Measurements from ENCODE around the gene TRIM65.
A peak's percentile ranks its signal among the peaks of the same experiment; 100 is the strongest.

Gene TRIM65

GRCh38 chr17:75854881-75855309, 41.9 kb downstream of the TRIM65 start:
- DNase-seq, result peak in 13 of 51 donors; percentile 59 to 81 (median 74)

- peak in 6 of 51 donors; percentile 21 to 47 (median 42) for DNase-seq
Measured at GRCh38 chr17:75854101-75854748, 42.5 kb downstream of the TRIM65 start.

DNA sequence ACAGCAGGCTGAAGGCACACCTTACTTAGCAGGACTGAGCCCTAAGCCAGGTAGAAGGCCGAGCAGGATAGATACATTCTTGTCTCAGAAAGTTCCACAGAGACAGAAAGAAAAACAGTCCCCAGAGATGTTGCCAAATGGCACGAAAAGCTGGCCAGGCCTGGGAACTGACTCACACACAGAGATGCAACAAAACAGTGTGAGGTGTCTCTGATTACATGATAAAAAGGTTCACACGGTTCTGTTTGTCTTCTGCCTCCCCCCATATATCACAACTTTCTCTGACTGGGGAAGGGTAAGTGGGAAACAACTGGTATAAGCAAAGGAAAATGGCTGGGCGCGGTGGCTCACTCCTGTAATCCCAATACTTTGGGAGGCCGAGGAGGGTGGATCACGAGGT, 43.3 kb downstream of the TRIM65 start:
- DNase-seq, result peak in 1 of 51 donors; percentile 22

GRCh38 chr17:75851693-75851991, 45.1 kb downstream of the TRIM65 start:
- peak in 8 of 51 donors; percentile 28 to 60 (median 44) for DNase-seq

GRCh38 chr17:75850928-75851692, 45.6 kb downstream of the TRIM65 start:
- DNase-seq, result peak in 35 of 51 donors; percentile 27 to 78 (median 62)

DNA sequence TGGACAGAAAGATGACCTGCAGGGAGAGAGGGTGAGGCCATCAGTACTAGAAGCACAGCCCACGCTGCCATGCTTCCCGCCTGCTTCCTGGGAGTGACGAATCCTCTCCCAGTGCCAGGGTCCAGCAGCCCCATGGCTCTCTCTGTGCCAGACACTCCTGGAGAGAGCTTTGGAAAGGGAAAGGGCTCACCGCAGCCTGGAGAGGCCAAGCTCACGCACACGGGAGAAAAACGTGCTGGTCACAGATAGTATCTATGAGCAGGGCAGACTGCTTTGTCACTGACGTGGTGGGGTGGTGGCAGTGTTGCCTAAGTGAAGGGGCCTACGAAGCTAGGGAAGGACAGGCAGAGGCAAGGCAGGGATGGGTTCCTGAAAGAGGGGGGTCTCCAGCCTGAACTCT, 47.0 kb downstream of the TRIM65 start:
- DNase-seq, result no peak

GRCh38 chr17:75849279-75849646, 47.5 kb downstream of the TRIM65 start:
- peak in 3 of 51 donors; percentile 53 to 64 (median 62) for DNase-seq

DNA sequence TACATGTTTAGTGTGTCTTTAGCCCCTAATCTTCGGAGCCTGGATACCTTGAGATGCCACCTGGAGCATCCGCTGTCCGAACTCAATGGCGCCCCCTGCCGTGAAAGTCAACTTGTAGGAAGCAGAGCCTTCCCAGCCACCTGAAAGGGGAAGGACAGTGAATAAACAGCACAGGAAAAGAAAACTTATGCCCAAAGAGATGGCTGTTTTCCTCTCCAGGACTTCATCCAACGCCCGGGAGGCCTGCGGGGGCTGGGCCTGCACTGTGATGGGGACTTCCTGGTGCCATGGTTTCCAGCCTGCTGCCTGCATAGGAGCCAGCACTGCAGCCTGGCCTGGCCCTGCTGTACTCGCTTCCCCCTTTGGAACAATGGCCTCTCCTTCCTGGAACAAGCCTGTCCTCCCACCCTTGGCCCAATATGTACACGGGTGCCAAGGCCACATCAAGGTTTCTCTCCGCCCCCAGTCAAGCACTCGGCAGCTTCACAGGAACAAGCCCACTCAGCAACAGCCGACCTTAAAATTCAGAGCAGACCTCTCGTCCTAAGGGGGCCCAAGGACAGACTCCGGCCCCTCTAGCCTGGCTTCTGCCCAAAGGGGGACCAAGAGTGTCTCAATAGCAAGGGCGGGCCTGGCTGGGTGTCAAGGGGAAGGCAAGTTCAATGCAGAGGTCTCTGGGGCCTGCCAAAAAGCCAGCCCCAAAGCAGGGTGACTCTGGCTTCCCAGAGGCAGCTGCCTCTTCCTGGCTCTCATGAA, 48.0 kb downstream of the TRIM65 start:
- peak in 44 of 51 donors; percentile 29 to 96 (median 67) for DNase-seq

- no peak for DNase-seq
Measured at GRCh38 chr17:75847614-75848522, 48.9 kb downstream of the TRIM65 start.

DNA sequence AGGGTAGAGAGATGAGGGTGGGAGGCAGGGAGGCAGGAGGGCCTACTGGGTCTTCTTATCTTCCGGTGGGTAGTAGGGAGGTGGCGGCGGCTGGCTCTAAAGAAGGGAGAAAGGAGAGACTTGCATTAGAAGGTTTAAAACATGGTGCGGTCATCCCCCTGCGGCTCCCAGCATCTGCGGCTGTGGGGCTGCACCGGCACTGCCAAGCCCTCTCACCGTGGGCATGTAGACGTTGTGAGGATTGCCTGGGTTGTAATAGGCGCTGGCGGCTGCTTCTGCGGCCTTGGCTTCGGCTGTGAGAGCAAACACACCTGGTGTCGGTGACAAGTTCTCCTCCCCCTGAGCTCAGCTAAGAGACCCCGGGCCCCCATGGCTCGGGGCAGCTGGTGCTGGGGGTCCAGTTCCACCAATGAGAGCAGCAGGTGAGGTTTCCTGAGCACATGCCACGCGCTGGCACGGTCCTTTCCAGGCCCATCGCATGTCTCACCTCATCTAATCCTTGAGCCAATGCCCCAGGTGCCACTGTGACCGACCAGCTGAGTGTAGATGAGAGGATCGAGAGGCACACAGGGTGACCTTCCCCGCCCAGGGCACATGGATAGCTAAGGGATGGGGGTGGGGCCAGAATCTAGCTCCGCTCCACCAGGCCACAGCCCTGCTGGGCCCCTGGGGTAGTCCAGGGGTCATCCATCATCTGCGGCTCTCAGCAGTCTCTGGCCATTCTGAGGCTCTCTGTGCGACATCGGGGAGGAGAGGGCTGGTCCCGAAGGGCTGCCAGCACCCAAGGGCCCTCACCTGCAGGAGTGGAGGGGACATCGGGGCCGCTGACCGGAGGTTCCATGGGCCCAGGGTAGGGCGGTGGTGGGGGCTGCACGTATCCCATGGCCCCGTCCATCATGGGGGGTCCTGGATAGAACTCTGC, 49.8 kb downstream of the TRIM65 start:
- DNase-seq, result no peak

GRCh38 chr17:75845933-75846691, 50.6 kb downstream of the TRIM65 start:
- no peak for DNase-seq

DNA sequence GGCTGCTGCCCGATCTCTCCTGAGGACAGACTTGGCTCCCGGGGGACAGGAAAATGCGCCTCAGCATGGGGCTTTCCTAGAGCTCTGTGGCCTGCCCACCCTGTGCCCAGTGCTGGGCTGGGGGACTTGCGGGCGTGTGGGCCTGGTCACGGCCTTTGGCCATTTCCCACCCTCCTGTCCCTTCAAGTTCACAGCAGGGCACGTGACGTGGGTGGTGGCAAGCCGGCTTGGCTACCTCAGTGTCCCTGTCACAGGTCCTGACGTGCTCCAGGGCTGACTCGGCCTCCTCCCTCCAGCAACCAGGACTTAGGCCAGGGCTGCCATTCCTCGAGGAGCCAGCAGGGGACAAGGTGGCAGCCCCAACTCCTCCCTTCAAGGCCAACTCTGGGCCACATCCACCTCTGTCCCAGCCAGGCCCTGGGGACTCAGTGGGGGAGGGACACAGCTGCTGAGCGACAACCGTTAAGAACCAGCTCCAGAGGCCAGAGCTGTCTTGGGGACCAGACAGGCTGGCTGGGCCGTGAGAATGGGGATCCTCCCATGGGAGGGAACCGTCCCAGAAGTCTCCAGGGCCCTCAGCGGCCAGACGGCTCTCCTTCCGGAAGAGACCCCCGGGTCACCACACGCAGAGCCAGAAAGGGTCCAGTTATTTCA, 51.6 kb downstream of the TRIM65 start:
- DNase-seq, result peak in 41 of 51 donors; percentile 7 to 78 (median 56)

DNA sequence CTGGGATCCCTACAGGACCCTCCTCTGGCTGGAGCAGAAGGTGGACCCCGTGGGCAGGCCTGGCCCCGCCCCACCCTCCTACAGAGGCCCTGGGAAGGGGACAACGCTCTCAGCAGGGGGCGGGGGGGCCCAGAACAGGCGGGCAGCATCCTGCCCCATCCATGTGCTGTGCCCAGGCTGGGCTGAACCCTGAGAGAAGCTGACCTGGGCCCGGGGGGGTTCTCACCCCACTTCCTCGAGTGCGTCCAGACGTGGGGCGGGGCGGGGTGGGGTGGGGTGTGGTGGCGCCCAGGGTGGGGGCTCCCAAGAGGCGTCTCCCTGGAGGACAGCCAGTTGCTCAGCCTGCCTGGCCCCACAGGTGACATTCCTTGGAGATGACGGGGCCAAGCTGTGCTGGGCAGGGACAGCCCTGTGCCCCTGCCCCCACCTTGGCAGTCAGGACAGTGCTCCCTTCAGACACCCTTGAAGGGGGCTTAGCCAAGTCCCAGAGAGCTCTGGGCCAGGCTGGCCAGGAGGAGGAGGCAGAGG, 52.2 kb downstream of the TRIM65 start:
- peak in 8 of 51 donors; percentile 22 to 69 (median 52) for DNase-seq

DNA sequence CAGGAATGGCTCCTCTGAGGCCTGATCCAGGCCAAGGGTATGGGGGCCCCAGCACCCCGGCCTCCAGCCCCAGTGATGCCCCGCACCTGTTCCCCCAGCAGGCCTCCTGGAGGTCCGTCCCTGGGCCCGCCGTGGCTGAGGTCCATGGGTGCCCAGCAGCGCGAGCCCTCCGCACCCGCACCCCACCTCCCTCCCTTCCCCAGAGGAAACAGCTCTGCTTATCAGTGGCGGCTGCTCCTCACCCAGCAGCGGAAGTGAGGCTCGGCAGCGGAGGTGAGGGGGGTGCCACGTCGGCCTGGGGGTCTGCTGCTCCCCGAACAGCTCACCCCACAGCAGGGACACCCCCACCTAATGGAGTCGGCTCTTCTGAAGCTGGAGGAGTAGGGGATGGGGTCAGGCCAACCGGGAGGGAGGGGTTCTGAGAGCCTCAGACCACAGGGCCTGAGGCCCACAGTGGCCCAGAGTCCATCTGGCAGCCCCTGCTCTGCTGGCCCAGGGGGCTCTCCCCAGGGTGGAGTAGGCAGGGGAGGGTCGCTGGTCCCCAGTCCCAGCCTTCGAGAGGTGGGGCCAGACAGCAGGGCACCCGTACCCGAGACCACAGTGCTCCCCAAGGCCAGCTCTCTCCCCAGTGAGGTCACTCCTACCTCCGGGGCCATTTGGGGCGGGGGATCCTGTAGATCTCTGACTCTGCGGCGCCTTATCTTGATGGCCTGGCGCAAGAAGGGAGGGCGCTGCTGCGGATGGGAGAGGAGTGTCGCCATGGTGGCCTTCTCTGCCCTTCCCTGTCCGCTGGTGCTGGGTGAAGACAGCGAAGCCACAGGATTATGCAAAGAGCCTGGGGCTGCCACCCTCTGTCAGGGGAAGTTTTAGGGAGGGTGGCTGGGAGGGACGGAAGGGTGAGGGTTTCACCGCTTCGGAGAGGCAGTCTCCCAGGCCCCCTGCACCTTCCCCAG, 52.9 kb downstream of the TRIM65 start, which contains the start of gene UNC13D:
TSS of gene UNC13D (minus strand) at position 828 of the 953 bp plus-strand sequence. CDS start at position 761, 67 bp downstream.
- no peak for DNase-seq

DNA sequence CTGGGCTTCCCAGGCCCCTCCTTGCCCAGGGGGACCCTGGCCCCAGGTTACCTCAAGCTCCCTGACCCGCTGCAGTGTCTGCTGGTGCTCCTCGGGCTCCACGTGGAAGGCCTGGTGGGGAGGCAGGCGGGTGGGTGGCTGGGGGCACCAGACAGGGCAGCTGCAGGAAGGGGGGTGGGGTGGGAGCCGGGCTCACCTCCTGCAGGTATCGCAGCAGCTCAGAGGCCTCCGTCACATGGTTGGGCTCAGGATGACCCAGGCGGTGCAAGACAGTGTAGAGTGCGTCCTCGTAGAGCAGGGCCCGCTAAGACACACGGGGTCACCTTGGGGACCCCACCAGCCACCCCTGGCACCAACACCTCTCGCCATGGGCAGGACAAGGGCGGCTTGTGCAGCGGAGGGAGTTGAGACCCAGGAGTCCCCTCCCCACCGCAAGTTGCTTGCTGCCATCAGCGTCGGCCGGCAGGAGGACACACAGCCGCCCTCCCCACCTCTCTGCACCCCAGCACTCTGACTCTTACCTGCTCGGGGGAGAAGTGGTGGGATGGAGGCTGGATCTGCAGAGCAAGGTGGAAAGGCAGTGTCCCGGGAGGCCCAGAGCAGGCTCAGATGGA, 53.7 kb downstream of the TRIM65 start:
- DNase-seq, result no peak

DNA sequence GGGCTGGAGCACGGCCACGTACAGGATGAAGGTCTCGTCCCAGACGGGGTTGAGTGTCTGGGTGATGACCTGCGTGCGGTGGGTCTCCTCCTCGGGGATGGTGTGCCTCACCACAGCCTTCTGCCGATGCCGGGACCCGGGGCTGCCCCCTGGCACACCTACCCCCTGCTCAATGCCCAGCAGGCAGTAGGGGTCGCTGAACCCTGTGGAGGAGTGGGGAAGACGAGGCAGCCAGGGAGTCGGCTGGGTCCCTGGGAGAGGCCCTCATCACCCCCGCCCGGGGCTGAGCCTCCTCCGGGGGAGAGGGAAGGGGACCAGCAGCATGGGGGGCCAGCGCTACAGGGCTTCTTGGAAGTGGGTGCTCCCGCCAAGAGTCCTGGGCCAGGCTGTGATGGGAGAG, 54.3 kb downstream of the TRIM65 start:
- DNase-seq, result no peak

- DNase-seq, result no peak
Measured at GRCh38 chr17:75840799-75841164, 56.0 kb downstream of the TRIM65 start.
